ENCODE data around the gene TFEB.

GRCh38 chr6:41713159-41713649 lies 22.2 kb downstream of the TFEB start:
- TF ChIP-seq EP300 (IDR thresholded peaks at IDR 0.05) (no peak), POLR2A (IDR thresholded peaks at IDR 0.05; ENCODE audit: low read depth) (no peak)
- TF ChIP-seq, protein P1, sequence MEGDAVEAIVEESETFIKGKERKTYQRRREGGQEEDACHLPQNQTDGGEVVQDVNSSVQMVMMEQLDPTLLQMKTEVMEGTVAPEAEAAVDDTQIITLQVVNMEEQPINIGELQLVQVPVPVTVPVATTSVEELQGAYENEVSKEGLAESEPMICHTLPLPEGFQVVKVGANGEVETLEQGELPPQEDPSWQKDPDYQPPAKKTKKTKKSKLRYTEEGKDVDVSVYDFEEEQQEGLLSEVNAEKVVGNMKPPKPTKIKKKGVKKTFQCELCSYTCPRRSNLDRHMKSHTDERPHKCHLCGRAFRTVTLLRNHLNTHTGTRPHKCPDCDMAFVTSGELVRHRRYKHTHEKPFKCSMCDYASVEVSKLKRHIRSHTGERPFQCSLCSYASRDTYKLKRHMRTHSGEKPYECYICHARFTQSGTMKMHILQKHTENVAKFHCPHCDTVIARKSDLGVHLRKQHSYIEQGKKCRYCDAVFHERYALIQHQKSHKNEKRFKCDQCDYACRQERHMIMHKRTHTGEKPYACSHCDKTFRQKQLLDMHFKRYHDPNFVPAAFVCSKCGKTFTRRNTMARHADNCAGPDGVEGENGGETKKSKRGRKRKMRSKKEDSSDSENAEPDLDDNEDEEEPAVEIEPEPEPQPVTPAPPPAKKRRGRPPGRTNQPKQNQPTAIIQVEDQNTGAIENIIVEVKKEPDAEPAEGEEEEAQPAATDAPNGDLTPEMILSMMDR (IDR thresholded peaks at IDR 0.05) = no peak

All from esophagus muscularis mucosa (tissue), 4 donors.